ENCODE results near the gene IL17B.

GRCh38 chr5:149381261-149381985 lies 2.3 kb upstream of the IL17B start:
- TF ChIP-seq CREB1 (IDR thresholded peaks at IDR 0.05) (no peak), USF2 (IDR thresholded peaks at IDR 0.05; ENCODE audit: low read length) (no peak), POLR2AphosphoS5 (IDR thresholded peaks at IDR 0.05; ENCODE audit: low read depth, low read length) (no peak), SP1 (IDR thresholded peaks at IDR 0.05; ENCODE audit: low read depth, low read length) (no peak), GABPA (IDR thresholded peaks at IDR 0.05; ENCODE audit: borderline replicate concordance, insufficient read depth, low read length) (no peak), POLR2A (IDR thresholded peaks at IDR 0.05; ENCODE audit: control extremely low read depth in 1 of 2, low read depth in 2 of 2, low read length in 2 of 2) (no peak)
- TF ChIP-seq, protein P1, sequence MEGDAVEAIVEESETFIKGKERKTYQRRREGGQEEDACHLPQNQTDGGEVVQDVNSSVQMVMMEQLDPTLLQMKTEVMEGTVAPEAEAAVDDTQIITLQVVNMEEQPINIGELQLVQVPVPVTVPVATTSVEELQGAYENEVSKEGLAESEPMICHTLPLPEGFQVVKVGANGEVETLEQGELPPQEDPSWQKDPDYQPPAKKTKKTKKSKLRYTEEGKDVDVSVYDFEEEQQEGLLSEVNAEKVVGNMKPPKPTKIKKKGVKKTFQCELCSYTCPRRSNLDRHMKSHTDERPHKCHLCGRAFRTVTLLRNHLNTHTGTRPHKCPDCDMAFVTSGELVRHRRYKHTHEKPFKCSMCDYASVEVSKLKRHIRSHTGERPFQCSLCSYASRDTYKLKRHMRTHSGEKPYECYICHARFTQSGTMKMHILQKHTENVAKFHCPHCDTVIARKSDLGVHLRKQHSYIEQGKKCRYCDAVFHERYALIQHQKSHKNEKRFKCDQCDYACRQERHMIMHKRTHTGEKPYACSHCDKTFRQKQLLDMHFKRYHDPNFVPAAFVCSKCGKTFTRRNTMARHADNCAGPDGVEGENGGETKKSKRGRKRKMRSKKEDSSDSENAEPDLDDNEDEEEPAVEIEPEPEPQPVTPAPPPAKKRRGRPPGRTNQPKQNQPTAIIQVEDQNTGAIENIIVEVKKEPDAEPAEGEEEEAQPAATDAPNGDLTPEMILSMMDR (IDR thresholded peaks at IDR 0.05; ENCODE audit: control extremely low read depth in 1 of 3, insufficient read depth in 1 of 3, low read depth in 1 of 3, low read length in 3 of 3): no peak

Data from H1 (cell line).